ENCODE measurements around the gene IL2RA. TPM values are rescaled to one million over a fixed set of nuclear protein-coding genes. Genes with fewer than 3 reads are reported as not detected.

The IL2RA gene
- polyA plus RNA-seq, 1 experiment: not detected

DNA sequence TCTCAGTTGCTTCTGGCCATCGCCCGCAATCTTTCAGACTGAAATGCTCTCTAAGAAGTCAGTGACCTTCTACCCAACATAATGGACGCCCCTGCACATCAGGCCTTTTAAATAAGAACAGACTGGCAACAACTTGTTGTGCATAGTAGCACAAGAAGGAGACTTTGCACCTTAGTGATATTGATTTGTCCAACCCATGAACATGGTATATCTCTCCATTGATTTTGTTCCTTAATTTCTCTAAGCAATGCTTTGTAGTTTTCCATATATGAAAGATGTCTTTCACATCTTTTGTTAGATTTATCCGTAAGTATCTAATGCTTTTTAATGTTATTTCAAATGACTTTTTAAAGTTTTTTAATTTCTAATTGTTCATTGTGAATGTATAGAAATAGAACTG, 89.1 kb downstream of the IL2RA start:
- ChIA-PET POLR2A (no interaction called here), CTCF (no interaction called here)
- no peak for DNase-seq (ENCODE audit: low read depth, low spot score)
- H3K27ac ChIP-seq (ENCODE audit: low read depth, low read length): no peak overlapping the region
- H3K9me3 ChIP-seq (ENCODE audit: control insufficient read depth, insufficient read depth, low read length): no peaks in the 10 kb centered on the region
- H3K4me3 ChIP-seq (ENCODE audit: low read depth, low read length): no peak overlapping the region
- H3K27me3 ChIP-seq (ENCODE audit: control insufficient read depth, insufficient read depth, low read length): no peaks in the 10 kb centered on the region
- TF ChIP-seq, protein P1, sequence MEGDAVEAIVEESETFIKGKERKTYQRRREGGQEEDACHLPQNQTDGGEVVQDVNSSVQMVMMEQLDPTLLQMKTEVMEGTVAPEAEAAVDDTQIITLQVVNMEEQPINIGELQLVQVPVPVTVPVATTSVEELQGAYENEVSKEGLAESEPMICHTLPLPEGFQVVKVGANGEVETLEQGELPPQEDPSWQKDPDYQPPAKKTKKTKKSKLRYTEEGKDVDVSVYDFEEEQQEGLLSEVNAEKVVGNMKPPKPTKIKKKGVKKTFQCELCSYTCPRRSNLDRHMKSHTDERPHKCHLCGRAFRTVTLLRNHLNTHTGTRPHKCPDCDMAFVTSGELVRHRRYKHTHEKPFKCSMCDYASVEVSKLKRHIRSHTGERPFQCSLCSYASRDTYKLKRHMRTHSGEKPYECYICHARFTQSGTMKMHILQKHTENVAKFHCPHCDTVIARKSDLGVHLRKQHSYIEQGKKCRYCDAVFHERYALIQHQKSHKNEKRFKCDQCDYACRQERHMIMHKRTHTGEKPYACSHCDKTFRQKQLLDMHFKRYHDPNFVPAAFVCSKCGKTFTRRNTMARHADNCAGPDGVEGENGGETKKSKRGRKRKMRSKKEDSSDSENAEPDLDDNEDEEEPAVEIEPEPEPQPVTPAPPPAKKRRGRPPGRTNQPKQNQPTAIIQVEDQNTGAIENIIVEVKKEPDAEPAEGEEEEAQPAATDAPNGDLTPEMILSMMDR (IDR thresholded peaks at IDR 0.05; ENCODE audit: low read depth, low read length): no peak

DNA sequence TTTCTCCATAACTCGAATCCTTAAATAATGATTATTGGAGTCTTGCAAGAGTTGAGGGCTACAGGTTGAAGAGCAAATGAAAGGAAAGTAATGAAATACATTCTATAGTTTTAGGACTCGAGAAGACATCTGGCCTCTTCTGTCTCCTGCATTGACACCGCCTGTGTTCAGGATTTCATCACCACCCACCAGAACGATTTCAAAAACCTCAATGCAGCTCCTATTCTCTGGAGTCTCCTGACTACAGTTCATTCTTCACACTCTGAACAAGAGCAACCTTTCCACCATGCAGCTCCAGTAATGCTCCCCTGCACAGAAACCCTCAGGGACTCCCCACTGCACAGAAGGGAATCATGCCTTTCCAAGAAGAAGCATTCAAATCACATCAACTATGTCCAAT, 90.3 kb downstream of the IL2RA start:
- Histone ChIP-seq H3K9me3 (ENCODE audit: control insufficient read depth, insufficient read depth, low read length) (no peaks in the 10 kb centered on the region), H3K27me3 (ENCODE audit: control insufficient read depth, insufficient read depth, low read length) (no peaks in the 10 kb centered on the region), H3K27ac (ENCODE audit: low read depth, low read length) (no peak overlapping the region), H3K4me3 (ENCODE audit: low read depth, low read length) (no peak overlapping the region)
- POLR2A ChIA-PET: no interaction called here
- TF ChIP-seq, protein P1 (IDR thresholded peaks at IDR 0.05; ENCODE audit: low read depth, low read length): no peak
- CTCF ChIA-PET: interaction anchor here (0.8 to 1.5 kb wide), 2 partner anchors 114 to 430 kb away, joined by 3 to 4 read pairs; no protein-coding TSS in a partner anchor
- DNase-seq (ENCODE audit: low read depth, low spot score): no peak

DNA sequence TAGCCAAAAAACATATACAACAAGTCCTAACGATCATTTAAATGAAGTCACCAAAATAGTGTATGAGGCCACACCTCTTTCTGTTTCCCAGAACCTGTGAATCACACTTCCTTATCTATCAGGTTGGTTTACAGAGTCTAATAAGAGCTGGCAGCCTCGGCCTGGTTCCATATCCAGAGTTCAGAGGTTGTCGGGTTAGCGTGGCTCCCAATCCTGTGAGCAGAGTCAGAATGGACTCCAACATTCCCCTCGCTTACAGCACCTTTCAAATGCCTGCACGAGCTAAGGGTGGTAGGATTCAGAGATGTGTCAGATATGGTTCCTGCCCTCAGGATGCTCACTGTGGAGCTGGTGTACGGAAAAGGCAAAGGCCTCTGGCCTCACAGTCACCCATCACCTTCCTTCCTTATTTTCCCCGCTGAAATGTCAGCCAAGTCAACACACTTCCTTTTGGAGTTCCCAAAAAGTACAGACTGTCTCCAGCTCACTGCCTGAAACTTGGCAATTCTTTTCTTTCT, 90.8 kb downstream of the IL2RA start:
- no peaks in the 10 kb centered on the region for H3K27me3 ChIP-seq (ENCODE audit: control insufficient read depth, insufficient read depth, low read length)
- ChIA-PET POLR2A (no interaction called here), CTCF (interaction anchor here (0.8 to 1.5 kb wide), 3 partner anchors 115 to 430 kb away, joined by 3 to 4 read pairs (median 4); no protein-coding TSS in a partner anchor)
- TF ChIP-seq, protein P1 (IDR thresholded peaks at IDR 0.05; ENCODE audit: low read depth, low read length): no peak
- no peaks in the 10 kb centered on the region for H3K9me3 ChIP-seq (ENCODE audit: control insufficient read depth, insufficient read depth, low read length)
- no peak for DNase-seq (ENCODE audit: low read depth, low spot score)
- no peak overlapping the region for H3K4me3 ChIP-seq (ENCODE audit: low read depth, low read length)
- no peak overlapping the region for H3K27ac ChIP-seq (ENCODE audit: low read depth, low read length)

DNA sequence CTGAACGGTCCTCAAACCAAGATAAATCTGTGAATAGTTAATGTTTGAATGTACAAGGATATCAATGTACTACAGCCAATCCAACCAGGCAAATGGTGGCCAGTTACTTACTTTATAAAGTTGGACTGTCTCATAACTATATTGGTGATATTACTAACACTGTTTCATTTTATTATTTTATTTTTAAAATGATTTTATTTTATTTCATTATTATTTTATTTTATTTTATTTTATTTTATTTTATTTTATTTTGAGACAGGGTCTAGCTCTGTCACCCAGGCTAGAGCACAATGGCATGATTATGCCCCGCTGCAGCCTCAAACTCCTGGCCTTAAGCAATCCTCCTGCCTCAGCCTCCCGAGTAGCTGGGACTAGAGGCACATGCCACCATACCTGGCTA, 91.6 kb downstream of the IL2RA start:
- CTCF ChIA-PET: interaction anchor here (0.8 to 1.5 kb wide), 2 partner anchors 116 to 117 kb away, joined by 4 read pairs; no protein-coding TSS in a partner anchor
- no peak for DNase-seq (ENCODE audit: low read depth, low spot score)
- TF ChIP-seq, protein P1 (IDR thresholded peaks at IDR 0.05; ENCODE audit: low read depth, low read length): no peak
- Histone ChIP-seq H3K27me3 (ENCODE audit: control insufficient read depth, insufficient read depth, low read length) (no peaks in the 10 kb centered on the region), H3K27ac (ENCODE audit: low read depth, low read length) (no peak overlapping the region), H3K9me3 (ENCODE audit: control insufficient read depth, insufficient read depth, low read length) (no peaks in the 10 kb centered on the region), H3K4me3 (ENCODE audit: low read depth, low read length) (no peak overlapping the region)
- POLR2A ChIA-PET: no interaction called here

DNA sequence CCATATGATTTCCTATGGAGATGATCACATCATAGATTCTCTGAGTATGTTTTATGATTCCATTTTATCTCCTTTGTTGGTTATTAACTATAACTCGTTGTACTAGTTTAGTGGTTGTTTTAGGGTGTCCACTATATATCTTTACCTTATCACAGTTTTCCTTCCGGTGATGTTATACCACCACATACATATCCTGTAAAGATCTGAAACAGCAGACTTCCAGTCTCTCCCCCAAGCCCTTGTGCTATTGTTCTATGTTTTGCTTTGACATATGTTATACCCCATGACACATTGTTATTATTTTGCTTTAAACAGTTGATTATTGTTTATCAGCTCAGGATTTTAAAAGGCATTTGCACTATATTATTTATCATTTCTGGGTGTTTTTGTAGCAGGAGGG, 92.1 kb downstream of the IL2RA start:
- POLR2A ChIA-PET: no interaction called here
- no peak for DNase-seq (ENCODE audit: low read depth, low spot score)
- TF ChIP-seq, protein P1 (IDR thresholded peaks at IDR 0.05; ENCODE audit: low read depth, low read length): no peak
- CTCF ChIA-PET: no interaction called here
- H3K4me3 ChIP-seq (ENCODE audit: low read depth, low read length): no peak overlapping the region
- no peak overlapping the region for H3K27ac ChIP-seq (ENCODE audit: low read depth, low read length)
- H3K9me3 ChIP-seq (ENCODE audit: control insufficient read depth, insufficient read depth, low read length): no peaks in the 10 kb centered on the region
- H3K27me3 ChIP-seq (ENCODE audit: control insufficient read depth, insufficient read depth, low read length): no peaks in the 10 kb centered on the region

All from AG04450 (cell line).